Nephron (organoid): ENCODE measurements around the gene DGKZ.

Experiments used
- H3K27ac Mint-ChIP-seq, 3 experiments: 2 replicates each; pipeline ENCODE4 v1.8.0; 2020; ENCODE audit warnings: mixed read lengths in 3 of 3, mild to moderate bottlenecking in 2 of 3, moderate library complexity in 1 of 3
- H3K27me3 Mint-ChIP-seq: 2 replicates; pipeline ENCODE4 v1.8.0; 2021; ENCODE audit warnings: low read depth, mild to moderate bottlenecking, moderate library complexity, mixed read lengths
- H3K36me3 Mint-ChIP-seq: 2 replicates; pipeline ENCODE4 v1.8.0; 2020; ENCODE audit warnings: low read depth, mixed read lengths
- H3K4me1 Mint-ChIP-seq: 2 replicates; pipeline ENCODE4 v1.8.0; 2020; ENCODE audit warnings: mixed read lengths
- H3K4me3 Mint-ChIP-seq, 3 experiments: 2 replicates each; pipeline ENCODE4 v1.8.0; 2020; ENCODE audit warnings: mild to moderate bottlenecking in 3 of 3, mixed read lengths in 3 of 3, moderate library complexity in 2 of 3
- H3K9me3 Mint-ChIP-seq: 2 replicates; pipeline ENCODE4 v1.8.0; 2020; ENCODE audit warnings: mixed read lengths
- CTCF ChIP-seq, 3 experiments: fragments of 200-600 bp; sonication (generic); IDR thresholded peaks; one replicate each; pipeline ENCODE4 v1.5.0; 2021; ENCODE audit warnings: antibody characterized with exemption in 3 of 3; ENCODE audit not compliant: unreplicated experiment in 3 of 3

The DGKZ gene

GRCh38 chr11:46392421-46393230, 45.4 kb downstream of the DGKZ start:
- peaks cover 53% of the 10 kb centered on the region for H3K27me3 Mint-ChIP-seq
- no peak overlapping the region for H3K27ac Mint-ChIP-seq
- H3K4me3 Mint-ChIP-seq: peak overlapping the region; percentile 82 to 86 (median 83)
- H3K9me3 Mint-ChIP-seq: no peaks in the 10 kb centered on the region
- no peak for TF ChIP-seq CTCF (IDR thresholded peaks at IDR 0.05; ENCODE audit: unreplicated experiment in 3 of 3)
- H3K4me1 Mint-ChIP-seq: peaks cover 20% of the 10 kb centered on the region
- peaks cover 10% of the 10 kb centered on the region for H3K36me3 Mint-ChIP-seq

- TF ChIP-seq CTCF (IDR thresholded peaks at IDR 0.05; ENCODE audit: unreplicated experiment in 3 of 3): no peak
- Mint-ChIP-seq H3K36me3 (peaks cover 10% of the 10 kb centered on the region), H3K4me3 (peak overlapping the region; percentile 82 to 86 (median 83)), H3K4me1 (peaks cover 16% of the 10 kb centered on the region), H3K27ac (no peak overlapping the region), H3K27me3 (peaks cover 47% of the 10 kb centered on the region), H3K9me3 (no peaks in the 10 kb centered on the region)
These were observed 46.0 kb downstream of the DGKZ start for GRCh38 chr11:46393231-46393616.

GRCh38 chr11:46393759-46394158, 46.5 kb downstream of the DGKZ start:
- Mint-ChIP-seq H3K27ac (no peak overlapping the region), H3K4me1 (peaks cover 10% of the 10 kb centered on the region), H3K4me3 (peak overlapping the region; percentile 82 to 86 (median 83)), H3K9me3 (no peaks in the 10 kb centered on the region), H3K27me3 (peaks cover 42% of the 10 kb centered on the region), H3K36me3 (peaks cover 10% of the 10 kb centered on the region)
- no peak for TF ChIP-seq CTCF (IDR thresholded peaks at IDR 0.05; ENCODE audit: unreplicated experiment in 3 of 3)

- peaks cover 7% of the 10 kb centered on the region for H3K4me1 Mint-ChIP-seq
- H3K9me3 Mint-ChIP-seq: no peaks in the 10 kb centered on the region
- no peak for TF ChIP-seq CTCF (IDR thresholded peaks at IDR 0.05; ENCODE audit: unreplicated experiment in 3 of 3)
- H3K27ac Mint-ChIP-seq: no peak overlapping the region
- H3K27me3 Mint-ChIP-seq: peaks cover 16% of the 10 kb centered on the region
- peaks cover 16% of the 10 kb centered on the region for H3K36me3 Mint-ChIP-seq
- no peak overlapping the region for H3K4me3 Mint-ChIP-seq
These were observed 50.3 kb downstream of the DGKZ start for GRCh38 chr11:46397526-46397925.

- TF ChIP-seq CTCF (IDR thresholded peaks at IDR 0.05; ENCODE audit: unreplicated experiment in 3 of 3): no peak
- Mint-ChIP-seq H3K27ac (no peak overlapping the region), H3K27me3 (no peaks in the 10 kb centered on the region), H3K4me3 (no peak overlapping the region), H3K4me1 (no peaks in the 10 kb centered on the region), H3K36me3 (peaks cover 35% of the 10 kb centered on the region), H3K9me3 (no peaks in the 10 kb centered on the region)
These were observed 56.0 kb downstream of the DGKZ start for GRCh38 chr11:46402957-46403902.
